NCI-H774 (cell line): ENCODE results near the gene LTBP2.

Source experiments
- DNase-seq: peaks from one replicate; lab custom pipeline; 2025; lab: John Stamatoyannopoulos, UW

The LTBP2 gene

GRCh38 chr14:74638066-74638465 lies 26.0 kb upstream of the LTBP2 start:
- no peak for DNase-seq

DNA sequence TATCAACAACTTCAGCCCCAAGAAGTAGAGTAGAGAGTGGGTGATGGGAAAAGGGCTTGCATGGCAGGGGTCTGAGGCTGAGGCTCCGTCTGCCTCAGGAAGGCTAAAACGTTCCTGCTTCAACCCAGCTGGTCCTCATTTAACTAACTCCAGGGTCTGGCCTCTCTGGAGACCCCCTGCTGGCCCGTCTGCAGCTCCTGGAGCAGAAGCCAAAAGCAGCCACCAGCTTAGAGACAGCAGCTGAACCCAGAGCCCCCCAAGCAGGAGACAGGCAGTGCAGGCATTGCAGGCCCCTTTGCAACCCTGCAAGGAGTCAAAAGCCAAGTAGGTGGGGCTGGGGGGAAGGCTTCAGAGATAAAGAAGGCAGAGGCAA lies 25.1 kb upstream of the LTBP2 start:
- no peak for DNase-seq

GRCh38 chr14:74636424-74637177 lies 24.6 kb upstream of the LTBP2 start:
- DNase-seq = no peak

DNA sequence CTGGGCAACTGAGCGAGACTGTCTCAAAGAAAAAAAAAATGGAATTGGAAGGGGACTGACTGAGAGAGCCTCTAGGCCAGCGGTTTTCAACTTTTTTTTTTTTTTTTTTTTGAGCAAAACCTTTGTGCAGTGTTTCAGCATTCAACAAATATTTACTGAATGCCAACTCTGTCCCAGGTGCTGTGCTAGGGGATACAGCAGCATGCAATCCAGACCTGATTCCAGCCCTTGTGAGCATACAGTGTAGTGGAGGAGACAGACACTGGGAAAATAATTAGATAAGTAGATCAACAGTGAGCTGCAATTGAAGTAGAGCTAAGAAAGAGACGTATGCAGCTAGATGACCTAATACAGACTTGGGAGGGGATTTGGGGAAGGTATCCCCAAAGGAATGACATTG lies 23.8 kb upstream of the LTBP2 start:
- no peak for DNase-seq

DNA sequence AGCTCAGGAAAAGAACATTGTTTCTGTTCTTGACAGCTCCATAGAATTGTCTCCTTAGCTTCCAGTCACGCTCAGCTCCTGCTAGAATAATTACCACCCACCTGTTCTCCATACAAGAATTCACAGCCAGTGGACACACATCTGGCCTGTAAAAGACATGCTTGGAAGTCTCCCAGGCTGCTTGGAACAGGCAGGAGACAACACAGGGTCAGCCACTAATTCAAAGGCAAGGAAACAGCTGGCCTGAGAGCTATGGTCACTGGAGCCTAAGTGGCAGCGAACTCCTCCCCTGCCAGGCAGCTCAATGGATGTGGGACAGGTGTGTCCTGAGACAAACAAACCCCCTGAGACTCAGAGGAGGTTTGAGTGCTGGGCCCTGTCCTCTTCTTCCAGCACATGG lies 22.9 kb upstream of the LTBP2 start:
- no peak for DNase-seq

- no peak for DNase-seq
These were observed 22.4 kb upstream of the LTBP2 start for GRCh38 chr14:74634481-74634880.

DNA sequence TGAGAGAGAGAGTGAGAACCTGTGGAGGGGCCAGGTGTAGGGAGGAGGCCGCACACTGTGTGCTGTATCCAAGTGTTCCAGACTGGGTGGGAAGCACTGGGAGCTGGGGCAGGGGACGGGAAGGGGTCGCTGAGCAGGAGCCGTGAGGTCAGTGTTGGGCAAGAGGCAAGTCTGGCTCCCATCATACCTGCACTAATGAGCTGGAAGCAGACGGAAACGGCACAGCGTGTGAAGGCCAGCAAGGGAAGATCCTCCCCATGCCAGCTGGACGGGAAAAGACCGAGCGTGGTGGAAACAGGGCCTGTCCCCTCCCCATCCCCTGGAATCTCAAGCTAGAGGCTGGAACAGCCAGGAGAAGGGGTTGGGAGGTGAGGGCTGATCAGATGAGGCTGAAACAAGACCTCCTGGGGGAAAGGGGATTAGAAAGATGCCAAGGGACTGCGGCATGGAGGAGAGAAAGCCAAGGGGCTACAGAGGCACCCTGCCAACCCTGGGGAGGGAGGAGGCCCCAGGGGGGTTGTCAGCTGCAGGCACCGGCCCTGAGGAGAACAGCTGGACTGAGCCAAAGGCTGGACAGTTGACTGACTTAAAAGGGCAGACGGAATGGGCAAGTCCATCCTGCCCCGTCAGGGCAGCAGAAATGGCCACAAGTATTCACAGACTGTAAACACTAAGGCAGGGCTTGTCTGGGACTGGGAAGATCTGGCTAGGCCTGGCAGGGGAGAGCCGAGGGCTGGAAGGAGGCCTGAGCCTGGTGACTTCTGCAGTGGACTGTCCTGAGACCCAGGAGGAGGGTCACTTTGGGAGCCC lies 19.0 kb upstream of the LTBP2 start:
- no peak for DNase-seq

DNA sequence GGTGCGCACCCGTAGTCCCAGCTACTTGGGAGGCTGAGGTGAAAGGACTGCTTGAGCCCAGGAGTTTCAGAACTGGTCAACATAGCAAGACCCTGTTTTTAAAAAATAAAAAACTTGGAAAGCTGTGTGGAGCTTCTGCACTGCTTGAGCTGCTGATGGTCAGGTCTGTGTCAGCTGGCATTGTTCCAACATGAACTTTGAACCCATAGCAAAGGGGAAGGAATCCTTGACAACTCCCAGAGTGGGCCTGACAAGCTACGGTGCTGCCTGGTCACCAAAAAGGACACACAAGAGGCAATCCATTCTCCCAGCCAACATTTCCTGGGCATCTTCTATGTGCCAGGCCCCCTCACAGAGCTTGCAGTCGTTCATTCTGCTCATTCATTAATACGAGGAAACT lies 16.4 kb upstream of the LTBP2 start:
- no peak for DNase-seq

- DNase-seq = no peak
These were observed 15.0 kb upstream of the LTBP2 start for GRCh38 chr14:74627076-74627475.

GRCh38 chr14:74622257-74622656 lies 10.2 kb upstream of the LTBP2 start:
- no peak for DNase-seq

- no peak for DNase-seq
These were observed 9.5 kb upstream of the LTBP2 start for GRCh38 chr14:74621556-74621955.

GRCh38 chr14:74620923-74621322 lies 8.9 kb upstream of the LTBP2 start:
- no peak for DNase-seq

- no peak for DNase-seq
These were observed 8.5 kb upstream of the LTBP2 start for GRCh38 chr14:74620497-74620921.

DNA sequence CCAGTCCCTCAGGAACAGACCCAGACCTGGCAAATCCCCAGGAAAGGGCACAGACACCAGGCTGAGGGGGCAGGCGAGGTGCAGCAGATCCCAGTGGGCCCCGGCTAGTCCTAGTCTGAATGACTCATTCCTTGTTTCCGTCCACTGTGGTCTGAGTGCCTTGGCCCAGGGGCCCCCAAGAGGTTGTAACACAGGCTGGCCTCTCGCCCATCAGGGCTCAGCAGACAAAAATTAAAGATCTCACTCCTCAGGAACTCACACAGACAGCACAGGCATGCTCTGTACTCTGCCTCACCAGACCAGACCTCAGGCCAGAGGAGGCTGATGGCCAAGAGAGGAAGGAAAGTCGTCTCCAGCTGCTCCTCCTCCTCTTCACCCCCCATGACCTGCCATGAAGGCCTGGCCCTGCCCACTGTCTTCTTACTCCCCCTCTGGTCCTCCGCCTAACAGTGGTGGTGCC lies 7.7 kb upstream of the LTBP2 start:
- DNase-seq = no peak

DNA sequence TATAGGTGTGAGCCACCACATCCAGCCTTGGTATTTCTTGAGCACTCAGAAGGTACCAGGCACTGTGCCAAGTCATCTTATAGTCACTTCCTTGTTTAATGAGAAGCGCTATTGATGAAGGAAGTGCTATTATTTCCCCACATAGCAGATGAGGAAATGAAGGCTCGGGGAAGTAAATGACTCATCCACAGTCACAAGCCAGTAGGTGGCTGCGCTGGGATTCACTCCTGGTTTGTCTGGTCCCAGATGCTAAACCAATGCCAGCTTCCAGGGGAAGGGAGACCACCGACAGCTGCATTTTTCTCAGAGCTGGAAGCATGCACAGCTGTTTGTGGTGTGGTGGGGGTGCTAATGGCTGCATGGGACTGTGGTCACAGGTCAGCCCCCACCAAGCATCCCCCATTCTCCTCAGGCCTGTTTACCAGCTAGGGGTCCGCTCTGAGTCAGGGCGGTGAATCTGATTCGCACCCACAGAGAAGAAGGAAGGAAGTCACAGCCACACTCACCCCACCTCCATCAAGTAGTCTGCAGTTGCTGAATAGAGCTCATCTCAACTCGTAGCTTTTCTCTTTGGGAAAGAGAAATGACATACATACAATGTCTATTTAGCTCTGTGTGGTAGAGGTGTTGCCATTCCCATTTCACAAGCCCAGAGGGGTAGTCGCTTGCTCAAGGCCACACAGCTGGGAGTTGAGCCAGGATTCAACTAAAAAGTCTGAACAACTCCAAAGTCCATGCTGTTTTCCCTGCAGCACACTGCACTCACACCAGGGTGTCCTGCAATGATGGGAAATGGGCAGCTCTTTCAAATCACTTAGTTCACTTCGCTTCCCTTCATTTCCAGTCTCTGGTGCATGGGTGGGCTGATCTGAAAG lies 6.3 kb upstream of the LTBP2 start:
- DNase-seq = no peak

DNA sequence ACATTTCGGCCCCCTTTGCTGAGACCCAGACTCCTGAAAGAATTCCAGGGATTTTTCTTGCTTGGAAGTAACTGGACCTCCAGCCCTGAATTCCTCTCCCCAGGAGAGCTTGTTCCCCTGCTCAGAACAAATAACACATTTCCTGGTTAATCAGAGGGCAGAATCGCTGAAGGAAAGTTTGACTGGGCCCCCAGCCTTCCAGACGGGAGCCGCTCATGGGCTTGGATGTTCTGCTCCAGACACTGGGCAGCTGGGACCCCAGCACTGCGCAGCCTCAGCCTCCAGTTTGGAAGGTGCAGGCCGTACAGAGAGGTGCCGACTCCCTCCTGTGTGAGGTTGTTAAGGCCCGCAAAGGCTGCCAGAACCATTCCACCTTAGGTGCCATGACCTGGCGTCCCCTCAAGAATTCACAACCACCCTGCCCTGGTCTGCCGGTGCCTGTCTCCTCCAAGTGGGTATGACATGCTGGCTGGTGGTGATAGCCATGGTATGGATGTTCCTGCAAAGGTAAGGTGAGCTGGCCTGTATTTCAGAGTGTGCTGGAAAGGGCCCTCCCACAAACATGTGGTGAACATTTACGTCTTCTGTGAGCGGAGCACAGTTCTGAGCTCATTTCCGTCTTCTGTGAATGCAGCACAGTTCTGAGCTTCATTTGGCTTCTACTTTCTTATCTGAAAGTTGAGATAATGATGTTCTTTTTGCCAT lies 5.1 kb upstream of the LTBP2 start:
- DNase-seq = no peak

GRCh38 chr14:74616507-74616906 lies 4.5 kb upstream of the LTBP2 start:
- no peak for DNase-seq

DNA sequence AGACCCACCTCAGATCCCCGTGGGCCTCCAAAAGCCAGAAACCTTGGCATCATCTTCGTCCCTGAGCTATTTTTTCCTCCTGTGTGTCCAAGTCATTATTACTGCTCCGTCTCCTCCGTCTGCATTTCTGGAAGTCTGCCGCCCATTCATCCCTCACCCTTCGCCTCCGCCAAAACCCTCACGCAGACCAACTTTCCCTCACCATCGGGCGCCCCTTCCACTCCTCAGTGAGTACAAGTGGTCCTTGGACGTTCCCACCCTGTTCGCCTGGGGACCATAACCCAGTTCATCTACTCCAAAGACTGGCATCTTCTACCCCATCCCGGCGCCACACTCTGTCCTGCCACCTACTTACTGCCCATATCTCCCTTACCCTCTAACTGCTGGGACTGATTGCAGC lies 3.7 kb upstream of the LTBP2 start:
- no peak for DNase-seq

DNA sequence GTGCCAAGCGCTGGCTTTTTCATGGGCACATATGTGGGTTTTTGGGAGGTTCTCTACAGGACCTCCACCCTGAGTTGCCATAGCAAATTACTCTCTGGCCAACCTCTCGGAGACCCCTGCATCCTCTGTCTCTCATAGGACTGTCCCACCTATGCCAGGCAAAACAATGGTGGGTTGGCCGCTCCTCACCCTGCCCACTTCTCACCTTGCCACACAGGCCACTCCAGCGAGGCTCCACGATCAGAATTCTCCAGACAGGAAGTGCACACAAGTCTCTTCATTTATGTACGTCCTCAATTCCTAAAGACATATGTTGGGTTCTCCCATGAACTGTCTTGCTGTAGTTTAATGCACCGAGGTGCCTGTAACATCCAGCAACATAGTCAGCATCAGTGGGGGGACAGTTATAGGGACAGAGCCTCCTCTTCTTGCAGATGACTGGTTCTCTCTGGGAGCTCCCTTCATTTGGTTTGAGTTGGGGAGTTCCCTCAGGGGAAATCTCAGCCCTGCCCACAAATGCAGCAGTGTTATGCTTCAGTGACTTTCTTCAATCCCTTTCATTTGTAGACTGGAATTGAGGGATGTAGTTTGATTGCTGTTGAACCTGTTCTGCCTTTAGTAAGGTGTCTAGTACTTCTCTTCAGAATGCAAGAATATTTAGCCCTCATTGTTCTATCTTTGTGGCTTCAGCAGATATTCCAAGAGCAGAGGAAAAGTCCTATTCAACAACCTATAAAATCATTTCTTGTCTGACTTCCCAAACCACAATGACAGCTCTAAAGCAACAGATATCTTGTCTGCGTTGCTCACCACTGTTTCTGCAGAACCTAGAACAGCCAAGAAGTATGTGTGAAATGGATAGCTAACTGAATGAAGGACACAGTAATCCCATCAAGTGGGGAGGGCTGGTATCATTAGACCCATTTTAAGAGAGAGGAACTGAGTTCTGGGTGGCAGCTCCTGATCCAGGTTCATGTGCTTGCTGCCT lies 2.8 kb upstream of the LTBP2 start:
- DNase-seq = no peak

DNA sequence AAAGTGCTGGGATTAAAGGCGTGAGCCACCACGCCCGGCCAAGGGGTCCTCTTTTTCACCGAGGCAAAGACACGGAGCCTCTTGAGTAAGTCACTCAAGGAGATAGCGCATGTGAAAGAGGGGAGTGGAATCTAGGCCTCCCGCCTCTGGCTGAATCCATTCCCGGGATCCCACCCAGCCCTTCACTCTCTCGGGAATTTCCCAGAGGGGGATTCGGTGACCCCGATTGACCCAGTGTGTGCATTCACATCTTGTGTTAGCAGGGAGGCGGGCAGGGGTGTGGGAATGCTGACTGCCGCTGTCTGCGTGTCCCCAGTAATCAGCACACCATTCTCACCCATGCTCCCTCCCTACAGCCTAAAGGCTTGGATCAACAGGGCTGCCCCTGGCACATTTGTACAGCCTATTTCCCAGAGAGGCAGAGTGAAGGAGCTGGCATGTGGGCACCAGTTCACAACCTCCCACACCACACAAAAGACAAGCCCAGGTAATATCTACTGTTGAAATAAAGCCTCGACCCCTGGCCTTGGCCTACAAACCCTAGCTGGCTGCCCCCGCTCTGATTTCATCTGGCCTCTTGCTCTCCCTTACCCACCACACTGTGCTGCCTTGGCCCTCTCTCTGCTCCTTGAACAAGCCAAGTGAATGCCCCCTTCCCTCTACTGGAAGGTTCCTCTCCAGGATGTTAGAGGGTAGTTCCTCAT lies 1.3 kb upstream of the LTBP2 start:
- DNase-seq = no peak
